ENCODE measurements around the gene XPO5.
A peak's percentile ranks its signal among the peaks of the same experiment; 100 is the strongest.
"Not testable (repeated sequence)": the region's sequence is repeated elsewhere in the genome, so short reads cannot be mapped to it uniquely, and the experiment has no call there.

The XPO5 gene

GRCh38 chr6:43584892-43585570, 9.2 kb upstream of the XPO5 start:
- no peak for DNase-seq

GRCh38 chr6:43582911-43583310, 7.1 kb upstream of the XPO5 start:
- no peak for DNase-seq

- no peak for DNase-seq
Measured at GRCh38 chr6:43579171-43579570, 3.3 kb upstream of the XPO5 start.

GRCh38 chr6:43578748-43579147, 2.9 kb upstream of the XPO5 start:
- no peak for DNase-seq

GRCh38 chr6:43575105-43575771, 600 bp downstream of the XPO5 start:
- peak in 22 of 56 donors; percentile 9 to 68 (median 32) for DNase-seq

- no peak for DNase-seq
Measured at GRCh38 chr6:43572015-43572414, 3.8 kb downstream of the XPO5 start.

GRCh38 chr6:43570876-43571441, 4.9 kb downstream of the XPO5 start:
- DNase-seq, result no peak

- DNase-seq, result no peak
Measured at GRCh38 chr6:43559328-43559727, 16.5 kb downstream of the XPO5 start.

- DNase-seq, result not testable (repeated sequence)
Measured at GRCh38 chr6:43557620-43558019, 18.2 kb downstream of the XPO5 start.

- DNase-seq, result no peak
Measured at GRCh38 chr6:43547222-43547621, 28.6 kb downstream of the XPO5 start.

GRCh38 chr6:43544461-43544860, 31.4 kb downstream of the XPO5 start:
- DNase-seq, result no peak

GRCh38 chr6:43541774-43542471, 33.9 kb downstream of the XPO5 start:
- DNase-seq, result no peak

GRCh38 chr6:43540507-43540906, 35.3 kb downstream of the XPO5 start:
- no peak for DNase-seq

- DNase-seq, result not testable (repeated sequence)
Measured at GRCh38 chr6:43539409-43539808, 36.4 kb downstream of the XPO5 start.

- not testable (repeated sequence) for DNase-seq
Measured at GRCh38 chr6:43538986-43539385, 36.9 kb downstream of the XPO5 start.

GRCh38 chr6:43532201-43532600, 43.6 kb downstream of the XPO5 start:
- DNase-seq, result no peak

GRCh38 chr6:43524483-43524961, 51.3 kb downstream of the XPO5 start:
- no peak for DNase-seq

- DNase-seq, result no peak
Measured at GRCh38 chr6:43523284-43523683, 52.6 kb downstream of the XPO5 start.

GRCh38 chr6:43522547-43523261, 53.1 kb downstream of the XPO5 start:
- DNase-seq, result no peak

- no peak for DNase-seq
Measured at GRCh38 chr6:43521836-43522235, 54.0 kb downstream of the XPO5 start.

GRCh38 chr6:43520097-43520496, 55.7 kb downstream of the XPO5 start:
- DNase-seq, result no peak

All from nucleus accumbens (tissue), 56 donors.